ACC112 (cell line): ENCODE data around the gene KRTAP3-3.

Experiments
- H2AFZ ChIP-seq: fragments of 200-600 bp; sonication (generic); one replicate; pipeline ENCODE4 v1.6.0; 2017; ENCODE audit warnings: antibody characterized with exemption, low read length; ENCODE audit not compliant: unreplicated experiment
- H3K27ac ChIP-seq: fragments of 200-600 bp; sonication (generic); 2 replicates; pipeline ENCODE4 v1.5.1; 2014; ENCODE audit warnings: low read depth, mild to moderate bottlenecking, antibody characterized with exemption, low read length, moderate library complexity
- H3K27me3 ChIP-seq: fragments of 200-600 bp; sonication (generic); 2 replicates; pipeline ENCODE4 v1.6.1; 2014; ENCODE audit warnings: mild to moderate bottlenecking, antibody characterized with exemption, low read length, moderate library complexity, mixed read lengths; ENCODE audit not compliant: insufficient read depth
- H3K36me3 ChIP-seq: fragments of 200-600 bp; sonication (generic); 2 replicates; pipeline ENCODE4 v1.6.1; 2016; ENCODE audit warnings: mild to moderate bottlenecking, antibody characterized with exemption, low read length, moderate library complexity, mixed read lengths; ENCODE audit not compliant: insufficient read depth
- H3K4me1 ChIP-seq: fragments of 200-600 bp; sonication (generic); one replicate; pipeline ENCODE4 v1.6.1; 2016; ENCODE audit warnings: low read length, mixed read lengths; ENCODE audit not compliant: insufficient read depth, unreplicated experiment, control insufficient read depth
- H3K4me3 ChIP-seq: fragments of 200-600 bp; sonication (generic); 2 replicates; pipeline ENCODE4 v1.5.1; 2014; ENCODE audit warnings: mild to moderate bottlenecking, low read depth, low read length
- H3K79me2 ChIP-seq: fragments of 200-600 bp; sonication (generic); one replicate; pipeline ENCODE4 v1.6.0; 2016; ENCODE audit warnings: low read length; ENCODE audit not compliant: control insufficient read depth, unreplicated experiment, insufficient read depth

KRTAP3-3 gene

GRCh38 chr17:41018541-41018940 is 24.6 kb upstream of the KRTAP3-3 start:
- H3K36me3 ChIP-seq: no peaks in the 10 kb centered on the region
- no peak overlapping the region for H3K4me3 ChIP-seq
- H2AFZ ChIP-seq: no peak overlapping the region
- no peaks in the 10 kb centered on the region for H3K27me3 ChIP-seq
- H3K27ac ChIP-seq: no peak overlapping the region
- no peaks in the 10 kb centered on the region for H3K4me1 ChIP-seq
- no peaks in the 10 kb centered on the region for H3K79me2 ChIP-seq

GRCh38 chr17:41016578-41017215 is 22.7 kb upstream of the KRTAP3-3 start:
- H3K27ac ChIP-seq: no peak overlapping the region
- no peak overlapping the region for H3K4me3 ChIP-seq
- H3K79me2 ChIP-seq: no peaks in the 10 kb centered on the region
- H2AFZ ChIP-seq: no peak overlapping the region
- no peaks in the 10 kb centered on the region for H3K4me1 ChIP-seq
- no peaks in the 10 kb centered on the region for H3K27me3 ChIP-seq
- no peaks in the 10 kb centered on the region for H3K36me3 ChIP-seq

- Histone ChIP-seq H3K79me2 (no peaks in the 10 kb centered on the region), H3K4me1 (no peaks in the 10 kb centered on the region), H3K27me3 (no peaks in the 10 kb centered on the region), H3K27ac (no peak overlapping the region), H2AFZ (no peak overlapping the region), H3K36me3 (no peaks in the 10 kb centered on the region), H3K4me3 (no peak overlapping the region)
Measured at GRCh38 chr17:41015454-41015853, 21.5 kb upstream of the KRTAP3-3 start.

GRCh38 chr17:41013606-41014005 is 19.6 kb upstream of the KRTAP3-3 start:
- H3K36me3 ChIP-seq: no peaks in the 10 kb centered on the region
- H3K27me3 ChIP-seq: no peaks in the 10 kb centered on the region
- H3K4me3 ChIP-seq: no peak overlapping the region
- no peaks in the 10 kb centered on the region for H3K79me2 ChIP-seq
- no peak overlapping the region for H3K27ac ChIP-seq
- H3K4me1 ChIP-seq: no peaks in the 10 kb centered on the region
- H2AFZ ChIP-seq: no peak overlapping the region

GRCh38 chr17:41013181-41013580 is 19.2 kb upstream of the KRTAP3-3 start:
- no peak overlapping the region for H2AFZ ChIP-seq
- no peaks in the 10 kb centered on the region for H3K79me2 ChIP-seq
- H3K27ac ChIP-seq: no peak overlapping the region
- H3K4me1 ChIP-seq: no peaks in the 10 kb centered on the region
- no peaks in the 10 kb centered on the region for H3K27me3 ChIP-seq
- no peaks in the 10 kb centered on the region for H3K36me3 ChIP-seq
- H3K4me3 ChIP-seq: no peak overlapping the region

GRCh38 chr17:41012326-41013120 is 18.6 kb upstream of the KRTAP3-3 start:
- Histone ChIP-seq H3K27ac (no peak overlapping the region), H3K4me3 (no peak overlapping the region), H3K4me1 (no peaks in the 10 kb centered on the region), H3K79me2 (no peaks in the 10 kb centered on the region), H3K27me3 (no peaks in the 10 kb centered on the region), H3K36me3 (no peaks in the 10 kb centered on the region), H2AFZ (no peak overlapping the region)

- no peaks in the 10 kb centered on the region for H3K4me1 ChIP-seq
- no peaks in the 10 kb centered on the region for H3K79me2 ChIP-seq
- H2AFZ ChIP-seq: no peak overlapping the region
- H3K36me3 ChIP-seq: no peaks in the 10 kb centered on the region
- no peak overlapping the region for H3K4me3 ChIP-seq
- H3K27me3 ChIP-seq: no peaks in the 10 kb centered on the region
- no peak overlapping the region for H3K27ac ChIP-seq
Measured at GRCh38 chr17:41010441-41010840, 16.5 kb upstream of the KRTAP3-3 start.

- H3K4me1 ChIP-seq: no peaks in the 10 kb centered on the region
- no peaks in the 10 kb centered on the region for H3K36me3 ChIP-seq
- H3K4me3 ChIP-seq: no peak overlapping the region
- no peaks in the 10 kb centered on the region for H3K27me3 ChIP-seq
- H3K27ac ChIP-seq: no peak overlapping the region
- H2AFZ ChIP-seq: no peak overlapping the region
- H3K79me2 ChIP-seq: no peaks in the 10 kb centered on the region
Measured at GRCh38 chr17:41009936-41010335, 16.0 kb upstream of the KRTAP3-3 start.

- Histone ChIP-seq H3K4me1 (no peaks in the 10 kb centered on the region), H3K27me3 (no peaks in the 10 kb centered on the region), H3K79me2 (no peaks in the 10 kb centered on the region), H3K36me3 (no peaks in the 10 kb centered on the region), H2AFZ (no peak overlapping the region), H3K27ac (no peak overlapping the region), H3K4me3 (no peak overlapping the region)
Measured at GRCh38 chr17:41009301-41009760, 15.4 kb upstream of the KRTAP3-3 start.

GRCh38 chr17:41008811-41009210 is 14.8 kb upstream of the KRTAP3-3 start, which contains the start of gene KRTAP3-1:
Gene KRTAP3-1, minus strand, starts transcription at chr17:41009128. Its CDS starts 54 bp downstream, at chr17:41009074.
- Histone ChIP-seq H3K36me3 (no peaks in the 10 kb centered on the region), H2AFZ (no peak within 1 kb of the TSS), H3K4me3 (no peak within 1 kb of the TSS), H3K27ac (no peak within 1 kb of the TSS), H3K4me1 (no peaks in the 10 kb centered on the region), H3K79me2 (no peaks in the 10 kb centered on the region), H3K27me3 (no peaks in the 10 kb centered on the region)

GRCh38 chr17:41004397-41004796 is 10.4 kb upstream of the KRTAP3-3 start:
- peaks cover 11% of the 10 kb centered on the region for H3K4me1 ChIP-seq
- no peak overlapping the region for H3K4me3 ChIP-seq
- no peak overlapping the region for H2AFZ ChIP-seq
- H3K27me3 ChIP-seq: no peaks in the 10 kb centered on the region
- H3K79me2 ChIP-seq: no peaks in the 10 kb centered on the region
- H3K27ac ChIP-seq: no peak overlapping the region
- no peaks in the 10 kb centered on the region for H3K36me3 ChIP-seq
